ENCODE data around the gene SCAF8.

- TF ChIP-seq CTCF (IDR thresholded peaks at IDR 0.05), result peak in 1 of 6 experiments; percentile 31
- TF ChIP-seq POLR2A (IDR thresholded peaks at IDR 0.05), result no peak
Observed at GRCh38 chr6:154705471-154706113, 27.6 kb upstream of the SCAF8 start.
